Measurements from ENCODE around the gene ETFB.
A peak's percentile ranks its signal among the peaks of the same experiment; 100 is the strongest.

ETFB gene

GRCh38 chr19:51372649-51373504 is 6.7 kb upstream of the ETFB start, which contains the start of gene NKG7:
Gene NKG7, minus strand, starts transcription at chr19:51372654. Its CDS starts 119 bp downstream, at chr19:51372535.
- DNase-seq (ENCODE audit: low read depth), result peak; percentile 46

- DNase-seq (ENCODE audit: low read depth), result no peak
Measured at GRCh38 chr19:51372021-51372648, 5.9 kb upstream of the ETFB start.

- no peak for DNase-seq (ENCODE audit: low read depth)
Measured at GRCh38 chr19:51371186-51371690, 5.0 kb upstream of the ETFB start.

- no peak for DNase-seq (ENCODE audit: low read depth)
Measured at GRCh38 chr19:51370230-51370629, 4.0 kb upstream of the ETFB start.

- no peak for DNase-seq (ENCODE audit: low read depth)
Measured at GRCh38 chr19:51368366-51369282, 2.4 kb upstream of the ETFB start, which contains the start of gene CLDND2. Gene CLDND2, minus strand, starts transcription at chr19:51369003. Its CDS starts 426 bp downstream, at chr19:51368577.

- DNase-seq (ENCODE audit: low read depth), result peak; percentile 89
Measured at GRCh38 chr19:51367565-51368365, 1.6 kb upstream of the ETFB start.

- no peak for DNase-seq (ENCODE audit: low read depth)
Measured at GRCh38 chr19:51367255-51367564, 1.0 kb upstream of the ETFB start.

GRCh38 chr19:51366389-51367254 is 434 bp upstream of the ETFB start:
- peak; percentile 83 for DNase-seq (ENCODE audit: low read depth)

GRCh38 chr19:51365211-51365964 is 800 bp downstream of the ETFB start:
- no peak for DNase-seq (ENCODE audit: low read depth)

GRCh38 chr19:51364200-51365106 is 1.7 kb downstream of the ETFB start:
- DNase-seq (ENCODE audit: low read depth), result no peak

GRCh38 chr19:51361239-51361638 is 4.9 kb downstream of the ETFB start:
- DNase-seq (ENCODE audit: low read depth), result no peak

- DNase-seq (ENCODE audit: low read depth), result no peak
Measured at GRCh38 chr19:51359294-51359693, 6.9 kb downstream of the ETFB start.

- no peak for DNase-seq (ENCODE audit: low read depth)
Measured at GRCh38 chr19:51357952-51358351, 8.2 kb downstream of the ETFB start.

GRCh38 chr19:51356159-51356801 is 9.9 kb downstream of the ETFB start:
- DNase-seq (ENCODE audit: low read depth), result no peak

GRCh38 chr19:51354742-51355148 is 11.4 kb downstream of the ETFB start:
- no peak for DNase-seq (ENCODE audit: low read depth)

GRCh38 chr19:51354103-51354741 is 12.0 kb downstream of the ETFB start:
- no peak for DNase-seq (ENCODE audit: low read depth)

GRCh38 chr19:51352783-51353360 is 13.3 kb downstream of the ETFB start:
- no peak for DNase-seq (ENCODE audit: low read depth)
